Progenitor cell of endocrine pancreas (in vitro differentiated cells): Measurements from ENCODE around the gene UVRAG. TPM values are rescaled to one million over a fixed set of nuclear protein-coding genes. Genes with fewer than 3 reads are reported as not detected.

Experiments
- DNase-seq: peaks from one replicate; pipeline ENCODE4 v3.0.0; 2021; ENCODE audit warnings: low spot score; ENCODE audit not compliant: unreplicated experiment
- H3K27ac Mint-ChIP-seq: 2 replicates; pipeline ENCODE4 v1.8.0; 2021; ENCODE audit warnings: mild to moderate bottlenecking, moderate library complexity, mixed read lengths
- H3K27me3 Mint-ChIP-seq: 2 replicates; pipeline ENCODE4 v1.8.0; 2021; ENCODE audit warnings: mixed read lengths
- H3K36me3 Mint-ChIP-seq: 2 replicates; pipeline ENCODE4 v1.8.0; 2022; ENCODE audit warnings: mixed read lengths; ENCODE audit not compliant: insufficient read depth
- H3K4me1 Mint-ChIP-seq: 2 replicates; pipeline ENCODE4 v1.8.0; 2021; ENCODE audit warnings: low read depth, mixed read lengths
- H3K4me3 Mint-ChIP-seq: 2 replicates; pipeline ENCODE4 v1.8.0; 2021; ENCODE audit warnings: low read depth, mild to moderate bottlenecking, moderate library complexity, mixed read lengths
- H3K9me3 Mint-ChIP-seq: 2 replicates; pipeline ENCODE4 v1.8.0; 2021; ENCODE audit warnings: low read depth, mixed read lengths
- CTCF ChIP-seq: fragments of 200-600 bp; sonication (generic); IDR thresholded peaks from one replicate; pipeline ENCODE4 v1.5.0; 2021; ENCODE audit warnings: antibody characterized with exemption, mild to moderate bottlenecking; ENCODE audit not compliant: unreplicated experiment
- total RNA-seq: library from RNA; stranded (reverse); gene quantifications from 2 replicates; pipeline ENCODE4 v1.2.1, GENCODE V29; 2021

UVRAG gene
- total RNA-seq, 1 donor from 2014 or later, result 25.7 TPM

GRCh38 chr11:76190376-76190775, 375.4 kb downstream of the UVRAG start:
- peaks cover 9% of the 10 kb centered on the region for H3K27me3 Mint-ChIP-seq

More at GRCh38 chr11:76190376-76190775, 375.4 kb downstream of the UVRAG start:
- TF ChIP-seq CTCF, result no peak
- Mint-ChIP-seq H3K9me3 (no peaks in the 10 kb centered on the region), H3K36me3 (no peaks in the 10 kb centered on the region), H3K4me3 (no peak overlapping the region), H3K4me1 (no peaks in the 10 kb centered on the region), H3K27ac (no peak overlapping the region)
- DNase-seq, result no peak

Other genes with a start within 250 kb of the UVRAG start
- gene MAP6, start 146.2 kb upstream of the UVRAG start, total RNA-seq, result 5.4 and 6.0 TPM in 2 replicates
- gene MOGAT2, start 97.4 kb upstream of the UVRAG start, total RNA-seq, result not detected in 2 replicates
- 1.2 and 1.4 TPM in 2 replicates for gene DGAT2, start 46.4 kb upstream of the UVRAG start, total RNA-seq